Lower leg skin (tissue), 3 donors: Measurements from ENCODE around the gene ISLR.

ENCODE experiments used
- POLR2A ChIP-seq, 2 donors: fragments of 450-650 bp; IDR thresholded peaks; one replicate each; pipeline ENCODE4 v1.6.1; 2016 to 2017; ENCODE audit warnings: antibody characterized with exemption in 2 of 2, mild to moderate bottlenecking in 1 of 2, moderate library complexity in 1 of 2
- TF ChIP-seq, protein P1 (sequence below), 3 donors: fragments of 450-650 bp; IDR thresholded peaks; one replicate each; pipeline ENCODE4 v1.5.1; 2016; ENCODE audit warnings: antibody characterized with exemption in 3 of 3, mild to moderate bottlenecking in 3 of 3, moderate library complexity in 2 of 3

DNA sequence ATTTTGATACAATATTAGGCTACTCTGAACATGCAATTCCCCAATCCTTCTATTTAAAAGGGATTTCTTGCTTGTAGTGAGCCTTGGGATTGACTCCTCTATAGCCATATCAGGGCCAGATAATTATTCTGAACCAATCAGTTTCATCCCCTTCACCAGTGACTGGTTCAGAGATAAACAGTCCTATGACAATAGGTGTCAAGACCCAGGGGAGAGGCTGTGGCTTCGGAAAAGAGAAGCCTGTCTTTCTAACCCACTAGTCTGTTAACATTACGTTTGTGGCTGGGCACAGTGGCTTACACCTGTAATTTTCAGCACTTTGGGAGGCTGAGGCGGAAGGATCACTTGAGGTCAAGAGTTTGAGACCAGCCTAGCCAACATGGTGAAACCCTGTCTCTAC is 49.3 kb upstream of the ISLR start:
- TF ChIP-seq, protein P1, sequence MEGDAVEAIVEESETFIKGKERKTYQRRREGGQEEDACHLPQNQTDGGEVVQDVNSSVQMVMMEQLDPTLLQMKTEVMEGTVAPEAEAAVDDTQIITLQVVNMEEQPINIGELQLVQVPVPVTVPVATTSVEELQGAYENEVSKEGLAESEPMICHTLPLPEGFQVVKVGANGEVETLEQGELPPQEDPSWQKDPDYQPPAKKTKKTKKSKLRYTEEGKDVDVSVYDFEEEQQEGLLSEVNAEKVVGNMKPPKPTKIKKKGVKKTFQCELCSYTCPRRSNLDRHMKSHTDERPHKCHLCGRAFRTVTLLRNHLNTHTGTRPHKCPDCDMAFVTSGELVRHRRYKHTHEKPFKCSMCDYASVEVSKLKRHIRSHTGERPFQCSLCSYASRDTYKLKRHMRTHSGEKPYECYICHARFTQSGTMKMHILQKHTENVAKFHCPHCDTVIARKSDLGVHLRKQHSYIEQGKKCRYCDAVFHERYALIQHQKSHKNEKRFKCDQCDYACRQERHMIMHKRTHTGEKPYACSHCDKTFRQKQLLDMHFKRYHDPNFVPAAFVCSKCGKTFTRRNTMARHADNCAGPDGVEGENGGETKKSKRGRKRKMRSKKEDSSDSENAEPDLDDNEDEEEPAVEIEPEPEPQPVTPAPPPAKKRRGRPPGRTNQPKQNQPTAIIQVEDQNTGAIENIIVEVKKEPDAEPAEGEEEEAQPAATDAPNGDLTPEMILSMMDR (IDR thresholded peaks at IDR 0.05), result no peak
- no peak for TF ChIP-seq POLR2A (IDR thresholded peaks at IDR 0.05)
